T-helper 22 cell (primary cell): ENCODE data around the gene ACOT4.
A peak's percentile ranks its signal among the peaks of the same experiment; 100 is the strongest.
"Not testable (repeated sequence)": the region's sequence is repeated elsewhere in the genome, so short reads cannot be mapped to it uniquely, and the experiment has no call there.

ENCODE experiments used
- DNase-seq: peaks from one replicate; pipeline ENCODE4 v3.0.0-alpha.2; 2020; ENCODE audit warnings: low read depth

Gene ACOT4

DNA sequence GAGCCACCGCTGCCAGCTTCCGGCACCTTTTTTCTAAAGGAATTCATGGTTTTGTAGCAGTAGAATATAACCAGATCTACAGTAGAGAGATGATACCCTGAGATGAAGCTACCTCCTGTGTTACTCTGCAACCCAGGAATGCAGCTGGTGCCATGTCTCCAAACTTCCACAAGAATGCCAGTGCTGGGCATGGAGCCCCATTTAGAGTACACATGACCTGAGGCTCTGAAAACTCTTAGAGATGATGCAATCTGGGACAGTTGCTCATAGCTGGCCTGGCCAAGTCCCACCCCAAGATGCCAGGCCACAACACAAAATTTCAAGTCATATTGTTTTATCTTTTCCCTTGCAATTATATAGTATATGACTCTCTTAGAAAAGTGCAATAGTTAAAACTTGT, 14.5 kb upstream of the ACOT4 start:
- DNase-seq: not testable (repeated sequence)

DNA sequence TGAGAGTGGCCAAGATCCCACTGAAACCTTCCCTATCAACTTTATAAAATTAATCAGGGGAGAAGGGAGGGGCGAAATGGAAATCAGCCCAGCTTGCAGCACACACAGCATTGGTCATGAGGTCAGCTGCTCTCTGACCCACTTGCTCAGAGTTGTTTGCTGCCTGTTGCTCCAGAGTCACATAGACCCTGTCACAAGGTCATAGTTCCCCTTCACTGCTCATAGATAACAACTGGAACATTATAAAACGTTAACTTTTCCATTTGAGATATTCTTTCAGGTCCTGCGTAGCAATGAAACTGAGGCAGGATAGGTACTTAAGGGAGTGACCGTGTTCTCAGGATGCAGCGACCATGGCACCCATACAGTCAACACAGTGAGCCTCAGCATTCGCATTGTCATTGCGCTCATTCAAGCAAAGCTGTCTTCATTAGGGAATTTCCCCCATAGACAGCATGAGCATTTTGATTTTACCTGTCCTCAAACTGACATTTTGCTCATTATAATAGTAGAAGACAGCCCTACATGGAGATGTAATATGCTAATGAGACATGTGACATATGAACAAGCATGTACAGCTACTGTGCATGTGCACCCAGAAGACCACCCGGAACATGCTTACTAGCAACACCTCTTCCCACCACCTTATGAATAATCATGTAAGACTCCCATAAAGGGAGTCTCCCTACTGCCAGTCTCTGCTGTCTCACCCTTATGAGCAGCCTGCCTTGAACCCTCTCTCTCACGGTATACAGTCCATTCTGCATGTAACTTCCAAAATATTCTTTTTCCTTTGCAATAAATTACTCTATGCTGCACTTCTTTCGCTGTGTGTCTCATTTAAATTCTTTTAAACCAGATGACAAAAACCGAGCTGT, 9.3 kb upstream of the ACOT4 start:
- not testable (repeated sequence) for DNase-seq

DNA sequence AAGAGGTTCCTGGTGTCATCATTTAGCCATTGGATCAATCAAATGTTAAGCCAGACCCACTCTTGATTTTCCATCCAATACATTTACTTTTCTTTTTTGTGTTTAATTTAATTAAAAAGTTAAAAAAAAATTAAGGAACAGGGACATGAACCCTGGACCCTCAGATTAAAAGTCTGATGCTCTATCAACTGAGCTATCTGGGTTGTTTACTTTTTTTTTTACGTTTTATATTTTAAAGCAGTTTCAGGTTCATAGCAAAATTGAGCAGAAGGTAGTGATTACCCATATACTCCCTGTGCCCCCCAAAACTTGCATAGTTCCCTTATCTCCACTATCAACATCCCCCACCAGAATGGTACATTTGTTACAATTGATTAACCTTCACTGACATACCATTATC, 3.0 kb upstream of the ACOT4 start:
- DNase-seq: no peak

DNA sequence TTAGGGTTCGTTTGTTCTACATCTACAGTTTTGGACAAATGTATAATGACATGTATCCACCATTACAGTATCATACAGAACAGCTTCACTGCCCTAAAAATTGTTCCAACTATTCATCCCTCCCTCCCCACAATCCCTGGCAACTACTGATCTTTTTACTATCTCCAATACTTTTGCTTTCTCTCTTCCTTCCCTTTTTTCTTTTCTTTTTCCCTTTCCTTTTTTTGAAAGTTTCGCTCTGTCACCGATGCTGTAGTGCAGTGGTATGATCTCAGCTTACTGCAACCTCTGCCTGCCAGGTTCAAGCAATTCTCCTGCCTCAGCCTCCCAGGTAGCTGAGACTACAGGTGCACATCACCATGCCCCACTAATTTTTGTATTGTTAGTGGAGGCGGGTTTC, 2.6 kb upstream of the ACOT4 start:
- no peak for DNase-seq

DNA sequence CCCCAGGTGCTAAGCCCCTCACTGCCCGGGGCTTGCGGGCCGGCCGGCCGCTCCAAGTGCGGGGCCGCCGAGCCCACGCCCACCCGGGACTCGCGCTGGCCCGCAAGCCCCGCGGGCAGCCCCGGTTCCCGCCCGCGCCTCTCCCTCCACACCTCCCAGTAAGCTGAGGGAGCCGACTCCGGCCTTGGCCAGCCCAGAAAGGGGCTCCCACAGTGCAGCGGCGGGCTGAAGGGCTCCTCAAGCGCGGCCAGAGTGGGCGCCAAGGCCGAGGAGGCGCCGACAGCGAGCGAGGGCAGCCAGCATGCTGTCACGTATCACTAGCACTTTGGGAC, 1.0 kb upstream of the ACOT4 start:
- not testable (repeated sequence) for DNase-seq

DNA sequence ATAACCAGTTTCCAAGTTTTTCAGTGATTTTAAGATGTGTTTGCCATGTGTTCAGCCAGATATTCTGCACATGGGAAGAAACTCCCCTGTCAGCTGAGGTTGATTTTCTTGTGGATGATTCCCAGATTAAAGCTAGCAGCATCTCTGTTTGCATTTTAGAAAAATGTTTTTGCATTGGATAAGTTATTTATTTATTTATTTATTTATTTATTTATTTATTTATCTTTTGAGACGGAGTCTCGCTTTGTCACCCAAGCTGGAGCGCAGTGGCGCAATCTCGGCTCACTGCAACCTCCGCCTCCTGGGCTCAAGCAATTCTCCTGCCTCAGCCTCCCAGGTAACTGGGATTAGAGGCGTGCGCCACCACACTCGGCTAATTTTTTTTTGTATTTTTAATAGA, 2.8 kb downstream of the ACOT4 start:
- no peak for DNase-seq

DNA sequence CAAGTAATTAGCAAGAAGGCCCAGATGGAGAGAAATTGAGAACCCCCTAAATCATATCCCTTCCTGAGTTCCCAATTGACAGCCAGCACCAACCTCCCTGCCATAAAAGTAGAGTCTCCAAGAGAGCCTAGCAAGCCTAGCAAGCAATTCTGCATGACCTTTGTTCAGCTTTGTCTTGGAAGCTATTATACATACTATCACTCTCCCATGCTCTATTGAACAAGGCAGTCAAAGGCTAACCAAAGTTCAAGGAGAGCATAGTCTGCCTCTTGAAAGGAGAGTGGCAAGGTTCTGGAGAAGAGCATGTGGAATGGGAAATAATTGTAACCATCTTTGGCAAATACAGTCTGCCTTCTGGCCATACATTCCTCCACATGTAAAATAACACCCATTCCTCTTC, 7.8 kb downstream of the ACOT4 start:
- no peak for DNase-seq

DNA sequence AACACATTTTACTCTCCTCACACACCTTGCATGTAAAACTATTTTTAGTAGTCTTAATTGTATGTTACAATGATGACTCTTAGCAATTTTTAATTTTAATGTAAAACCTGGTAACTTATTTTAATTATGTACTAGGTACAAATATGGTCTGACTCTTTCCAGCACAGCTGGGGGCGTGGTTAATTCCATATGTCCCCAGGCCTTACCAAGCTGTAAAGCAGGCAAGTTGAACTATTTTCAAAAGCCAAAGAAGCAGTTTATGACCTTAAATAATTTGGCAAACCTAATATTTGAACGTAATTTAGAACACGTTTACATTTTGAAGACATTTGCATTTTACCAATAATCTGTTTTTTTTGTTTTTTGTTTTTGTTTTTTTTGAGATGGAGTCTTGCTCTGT, 11.3 kb downstream of the ACOT4 start:
- DNase-seq: no peak

DNA sequence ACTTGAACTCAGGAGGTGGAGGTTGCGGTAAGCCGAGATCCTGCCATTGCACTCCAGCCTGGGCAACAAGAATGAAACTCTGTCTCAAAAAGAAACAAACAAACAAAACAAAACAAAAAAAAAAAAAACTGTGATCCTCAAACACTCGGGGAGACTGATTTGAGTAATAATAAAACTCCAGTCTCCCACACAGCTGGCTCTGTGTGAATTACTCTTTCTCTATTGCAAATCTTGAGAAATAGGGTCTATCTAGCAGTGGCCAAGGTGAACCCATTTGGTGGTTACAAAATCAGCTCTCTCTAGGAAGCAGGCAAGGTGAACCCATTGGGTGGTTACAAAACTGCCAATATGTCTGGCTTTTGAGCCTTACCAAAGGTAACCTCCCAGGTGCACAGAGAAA, 14.6 kb downstream of the ACOT4 start:
- DNase-seq: no peak

DNA sequence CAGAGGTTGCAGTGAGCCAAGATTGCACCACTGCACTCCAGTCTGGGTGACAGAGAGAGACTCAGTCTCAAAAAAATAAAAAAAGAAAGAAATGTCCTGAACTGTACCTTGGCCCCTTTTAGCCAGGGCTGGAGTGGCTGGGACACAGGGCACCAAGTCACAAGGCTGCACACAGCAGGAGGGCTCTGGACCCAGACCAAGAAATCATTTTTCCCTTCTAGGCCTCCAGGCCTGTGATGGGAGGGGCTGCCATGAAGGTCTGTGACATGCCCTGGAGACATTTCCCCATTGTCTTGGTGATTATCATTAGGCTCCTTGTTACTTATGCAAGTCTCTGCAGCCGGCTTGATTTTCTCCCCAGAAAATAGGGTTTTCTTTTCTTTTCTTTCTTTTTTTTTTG, 15.6 kb downstream of the ACOT4 start:
- no peak for DNase-seq

DNA sequence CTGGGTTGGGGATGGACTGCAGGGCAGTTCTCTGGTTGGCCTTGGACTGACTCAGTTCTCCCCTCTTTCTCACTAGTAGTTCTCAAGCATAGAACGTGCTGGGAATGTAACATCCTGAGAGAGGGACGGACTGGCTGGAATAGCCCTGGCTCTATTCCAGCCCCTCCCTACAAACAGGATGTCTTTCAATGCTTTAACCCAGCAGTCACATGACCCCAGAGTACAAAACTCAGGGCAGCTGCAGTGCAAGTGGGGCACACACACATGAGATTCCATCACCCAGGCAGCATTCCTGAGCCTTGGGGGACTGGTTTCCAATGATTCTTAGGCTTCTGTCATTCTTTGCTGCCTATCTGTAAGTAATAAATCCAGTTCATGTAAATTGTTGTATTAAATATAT, 19.0 kb downstream of the ACOT4 start:
- DNase-seq: no peak

DNA sequence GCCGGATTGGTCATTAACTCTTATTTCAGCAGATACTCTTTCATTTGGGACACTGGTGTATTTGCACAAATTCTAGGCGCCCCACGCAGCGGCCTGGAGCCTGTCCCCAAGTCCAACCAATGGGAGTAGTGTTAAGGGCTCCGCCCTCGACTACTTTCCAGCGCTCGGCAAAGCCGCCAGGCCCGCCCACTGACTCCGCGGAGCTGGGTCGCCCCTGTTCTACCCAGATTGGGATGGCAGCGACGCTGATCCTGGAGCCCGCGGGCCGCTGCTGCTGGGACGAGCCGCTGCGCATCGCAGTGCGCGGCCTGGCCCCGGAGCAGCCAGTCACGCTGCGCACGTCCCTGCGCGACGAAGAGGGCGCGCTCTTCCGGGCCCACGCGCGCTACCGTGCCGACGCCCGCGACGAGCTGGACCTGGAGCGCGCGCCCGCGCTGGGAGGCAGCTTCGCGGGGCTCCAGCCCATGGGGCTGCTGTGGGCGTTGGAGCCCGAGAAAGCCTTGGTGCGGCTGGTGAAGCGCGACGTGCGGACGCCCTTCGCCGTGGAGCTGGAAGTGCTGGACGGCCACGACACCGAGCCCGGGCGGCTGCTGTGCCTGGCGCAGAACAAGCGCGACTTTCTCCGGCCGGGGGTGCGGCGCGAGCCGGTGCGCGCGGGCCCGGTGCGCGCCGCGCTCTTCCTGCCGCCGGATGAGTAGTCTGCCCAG, 20.8 kb downstream of the ACOT4 start, which contains the start of gene ACOT6:
TSS of gene ACOT6 (plus strand) at position 179 of the 707 bp plus-strand sequence. CDS start at position 234, 55 bp downstream.
- peak; percentile 18 for DNase-seq

DNA sequence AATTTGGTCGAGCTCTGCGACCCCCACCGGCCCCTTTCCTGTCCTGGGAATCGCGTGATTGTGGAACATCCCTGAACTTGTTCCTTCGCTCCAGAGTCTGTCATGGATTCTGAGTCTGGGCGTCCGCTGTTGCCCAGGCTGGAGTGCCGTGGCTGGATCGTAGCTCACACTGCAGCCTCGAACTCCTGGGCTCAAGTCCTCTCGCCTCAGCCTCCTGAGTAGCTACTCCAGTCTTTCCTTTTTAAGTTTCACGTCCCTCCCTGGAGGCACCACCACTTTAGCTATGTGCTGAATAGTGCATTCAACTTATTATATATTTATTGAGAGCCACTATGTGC, 21.3 kb downstream of the ACOT4 start:
- DNase-seq: no peak

DNA sequence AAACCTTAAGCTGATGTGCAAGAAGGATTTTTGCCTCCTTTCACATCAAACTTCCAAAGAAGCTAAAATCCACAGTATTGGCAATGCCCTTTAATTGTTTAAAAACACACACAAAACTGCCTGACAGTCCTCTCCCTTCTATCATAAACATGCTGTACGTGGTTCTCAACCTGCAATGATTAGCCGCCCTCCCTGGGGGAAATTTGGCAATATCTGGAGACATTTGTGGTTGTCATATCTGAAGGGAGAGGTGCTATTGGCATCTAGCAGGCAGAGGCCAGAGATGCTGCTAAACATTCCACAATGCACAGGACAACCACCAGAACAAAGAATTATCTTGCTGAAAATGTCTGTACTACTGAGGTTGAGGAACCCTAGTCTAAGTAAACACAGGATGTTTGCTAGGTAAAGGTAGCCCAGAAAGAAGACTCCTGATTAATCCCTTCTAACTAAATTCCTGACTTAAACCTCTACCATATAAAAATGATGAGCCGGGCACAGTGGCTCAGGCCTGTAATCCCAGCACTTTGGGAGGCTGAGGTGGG, 21.8 kb downstream of the ACOT4 start:
- DNase-seq: no peak

DNA sequence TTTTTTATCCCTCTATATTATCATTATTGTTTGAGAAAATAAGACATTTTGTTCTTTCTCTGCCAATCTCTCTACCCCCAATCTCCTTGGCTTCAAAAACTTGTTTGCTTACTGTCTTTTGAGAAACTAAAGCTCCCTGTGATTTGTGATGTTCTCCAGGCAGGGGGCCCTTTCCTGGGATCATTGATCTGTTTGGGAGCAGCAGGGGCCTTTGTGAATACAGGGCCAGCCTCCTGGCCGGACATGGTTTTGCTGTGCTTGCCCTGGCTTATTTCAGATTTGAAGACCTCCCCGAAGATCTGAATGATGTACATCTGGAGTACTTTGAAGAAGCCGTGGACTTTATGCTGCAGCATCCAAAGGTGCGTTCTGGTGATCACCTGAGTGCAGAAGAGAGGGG, 25.2 kb downstream of the ACOT4 start:
- no peak for DNase-seq

DNA sequence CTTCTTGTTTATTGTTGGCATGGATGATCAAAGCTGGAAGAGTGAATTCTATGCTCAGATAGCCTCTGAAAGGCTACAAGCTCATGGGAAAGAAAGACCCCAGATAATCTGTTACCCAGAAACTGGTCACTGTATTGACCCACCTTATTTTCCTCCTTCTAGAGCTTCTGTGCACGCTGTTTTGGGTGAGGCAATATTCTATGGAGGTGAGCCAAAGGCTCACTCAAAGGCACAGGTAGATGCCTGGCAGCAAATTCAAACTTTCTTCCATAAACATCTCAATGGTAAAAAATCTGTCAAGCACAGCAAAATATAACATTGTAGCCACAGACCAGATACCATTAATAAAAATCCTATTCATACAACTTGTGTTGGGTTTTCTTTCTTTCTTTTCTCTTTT, 27.9 kb downstream of the ACOT4 start:
- no peak for DNase-seq

DNA sequence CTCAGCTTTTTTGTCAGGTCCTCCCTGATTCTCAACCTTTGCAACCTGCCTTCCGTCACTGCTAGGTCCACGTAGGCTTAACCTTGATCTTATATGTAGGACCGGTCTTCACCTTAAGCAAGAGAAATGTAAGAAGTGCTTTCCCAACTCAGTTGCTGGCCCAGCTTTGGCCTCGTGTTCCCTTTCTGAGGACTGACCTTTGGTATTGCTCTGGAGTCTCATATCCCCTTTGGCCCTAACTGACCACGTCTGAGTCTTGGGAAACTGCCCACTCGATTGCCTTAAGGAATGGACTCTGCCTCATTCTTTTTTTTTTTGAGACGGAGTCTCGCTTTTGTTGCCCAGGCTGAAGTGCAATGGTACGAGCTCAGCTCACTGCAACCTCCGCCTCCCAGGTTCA, 28.6 kb downstream of the ACOT4 start:
- no peak for DNase-seq

DNA sequence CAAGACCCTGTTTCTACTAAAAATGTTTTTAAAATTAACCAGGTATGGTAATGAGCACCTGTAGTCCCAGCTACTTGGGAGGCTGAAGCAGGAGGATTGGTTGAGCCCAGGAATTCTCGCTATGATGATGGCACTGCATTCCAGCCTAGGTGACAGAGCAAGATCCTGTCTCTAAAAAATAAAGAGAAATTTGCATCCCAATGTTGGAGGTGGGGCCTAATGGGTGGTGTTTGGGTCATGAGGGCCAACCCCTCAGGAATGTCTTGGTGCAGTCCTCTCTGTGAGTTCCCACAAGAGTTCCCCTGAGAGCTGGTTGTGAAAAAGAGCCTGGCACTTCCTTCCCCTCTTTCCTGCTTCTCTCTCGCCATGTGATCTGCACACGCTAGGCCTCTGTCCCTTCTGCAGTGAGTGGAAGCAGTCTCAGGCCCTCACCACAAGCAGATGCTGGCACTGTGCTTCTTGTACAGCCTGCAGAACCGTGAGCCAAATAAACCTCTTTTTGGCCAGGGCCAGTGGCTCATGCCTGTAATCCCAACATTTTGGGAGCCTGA, 31.9 kb downstream of the ACOT4 start:
- no peak for DNase-seq

DNA sequence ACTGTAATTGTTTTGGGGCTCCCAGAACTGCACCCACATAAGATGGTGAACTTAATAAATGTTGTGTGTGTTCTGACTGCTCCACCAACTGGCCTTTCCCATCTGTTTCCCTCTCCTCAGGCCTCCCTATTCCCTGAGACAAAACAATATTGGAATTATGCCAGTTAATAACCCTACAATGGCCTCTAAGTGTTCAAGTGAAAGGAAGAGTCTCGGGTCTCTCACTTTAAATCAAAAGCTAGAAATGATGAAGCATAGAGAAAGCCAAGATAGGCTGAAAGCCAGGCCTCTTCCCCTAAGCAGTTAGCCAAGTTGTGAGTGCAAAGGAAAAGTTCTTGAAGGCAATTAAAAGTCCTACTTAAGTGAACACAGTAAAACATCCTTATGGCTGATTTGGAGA, 34.0 kb downstream of the ACOT4 start:
- no peak for DNase-seq

DNA sequence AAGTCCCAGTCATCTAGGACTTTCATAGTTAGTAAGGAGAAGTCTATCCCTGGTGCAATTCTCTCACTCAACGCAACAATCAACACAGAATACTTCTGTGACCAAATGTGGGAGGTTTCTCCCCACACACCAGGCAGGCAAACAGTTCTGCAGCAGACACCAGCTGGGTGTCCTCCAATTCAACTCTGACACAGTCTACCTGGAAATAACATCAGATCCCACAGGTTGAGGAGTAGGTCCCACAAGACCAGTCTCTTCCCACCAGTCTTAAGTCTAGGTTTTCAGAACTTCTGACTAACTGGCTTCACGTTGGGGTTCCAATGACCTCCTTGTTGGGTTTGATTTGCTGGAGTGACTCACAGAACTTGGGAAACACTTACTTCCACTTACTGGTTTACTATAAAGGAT, 35.5 kb downstream of the ACOT4 start:
- DNase-seq: no peak

DNA sequence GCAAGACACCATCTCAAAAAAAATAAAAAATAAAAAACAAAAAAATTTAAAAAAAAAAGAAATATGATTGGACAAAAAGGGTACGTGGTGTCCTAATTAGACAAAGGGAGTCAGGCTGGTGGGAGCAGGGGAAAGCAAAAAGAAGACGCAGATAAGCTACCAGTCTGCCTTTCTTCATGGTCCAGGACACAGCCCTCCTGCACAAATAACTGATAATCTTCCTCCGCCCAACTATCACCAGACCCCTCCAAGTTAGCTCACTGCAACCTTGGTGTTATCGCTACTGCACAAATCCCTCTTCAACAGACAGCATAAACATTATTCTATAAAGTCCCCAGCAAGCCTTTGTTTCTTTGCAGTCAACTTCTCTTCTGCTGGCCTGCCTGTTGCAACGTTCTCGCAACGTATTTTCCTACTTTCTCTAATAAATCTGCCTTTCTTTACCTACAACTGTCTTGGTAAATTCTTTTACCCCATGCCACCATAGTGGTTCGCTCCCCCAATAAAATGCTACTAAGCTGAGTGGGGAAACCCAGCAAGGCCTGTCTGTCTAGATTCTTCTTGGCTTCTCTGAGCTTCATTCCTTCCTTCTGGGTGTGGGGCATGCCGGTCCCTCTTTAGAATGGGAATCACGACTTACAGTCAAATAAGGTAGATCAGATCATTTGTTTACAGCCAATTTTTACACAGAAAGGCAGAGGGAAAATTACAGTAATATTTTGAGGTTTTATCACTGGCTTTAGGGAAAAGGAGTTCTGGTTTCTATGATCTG, 38.5 kb downstream of the ACOT4 start:
- no peak for DNase-seq
